Activated CD8-positive, alpha-beta memory T cell treated with anti-CD3 and anti-CD28 coated beads for 48 hours (primary cell): Measurements from ENCODE around the gene BAZ2B.
"Not testable (repeated sequence)": the region's sequence is repeated elsewhere in the genome, so short reads cannot be mapped to it uniquely, and the experiment has no call there.

Experiments used
- DNase-seq, 3 experiments: peaks; one replicate each; pipeline ENCODE4 v3.0.0-alpha.2; 2020; ENCODE audit warnings: low read depth in 2 of 3, low spot score in 2 of 3

The BAZ2B gene

DNA sequence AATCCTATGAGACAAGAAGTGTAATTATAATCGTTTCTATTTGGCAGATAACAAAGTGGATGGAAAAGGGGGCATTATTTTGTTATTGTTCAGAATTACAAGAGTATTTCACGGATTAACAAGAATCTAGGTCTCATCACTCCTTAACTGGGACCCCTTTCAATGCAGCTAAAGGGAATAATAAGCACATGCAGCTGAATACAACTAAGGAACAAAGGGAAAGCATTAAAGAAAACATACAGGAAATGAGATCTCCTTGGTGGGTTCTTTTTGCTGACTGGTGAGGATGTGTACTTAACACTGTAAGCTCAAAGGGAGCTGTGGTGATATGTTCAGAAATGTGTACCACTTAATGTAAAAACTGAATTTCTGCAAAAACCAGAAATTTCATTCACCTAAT is 189.3 kb downstream of the BAZ2B start:
- no peak for DNase-seq

DNA sequence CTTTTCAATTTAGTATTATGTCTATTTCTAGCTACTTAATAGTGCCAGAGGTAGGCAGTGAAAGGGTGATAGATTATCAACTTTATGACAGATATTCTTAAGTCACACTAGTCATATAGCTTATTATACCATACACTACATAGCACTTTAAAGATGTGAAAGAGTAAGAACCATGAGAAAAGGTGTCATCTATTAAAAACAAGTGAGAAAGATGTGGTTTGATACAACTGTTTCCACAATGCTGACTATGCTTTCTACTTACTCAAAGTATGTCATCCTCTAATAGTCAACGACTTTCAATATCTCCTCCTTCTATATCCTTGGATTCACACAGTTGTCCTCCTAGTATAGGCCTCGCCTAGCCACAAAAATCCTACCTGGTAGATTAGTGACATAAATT is 196.9 kb downstream of the BAZ2B start:
- DNase-seq, result no peak

DNA sequence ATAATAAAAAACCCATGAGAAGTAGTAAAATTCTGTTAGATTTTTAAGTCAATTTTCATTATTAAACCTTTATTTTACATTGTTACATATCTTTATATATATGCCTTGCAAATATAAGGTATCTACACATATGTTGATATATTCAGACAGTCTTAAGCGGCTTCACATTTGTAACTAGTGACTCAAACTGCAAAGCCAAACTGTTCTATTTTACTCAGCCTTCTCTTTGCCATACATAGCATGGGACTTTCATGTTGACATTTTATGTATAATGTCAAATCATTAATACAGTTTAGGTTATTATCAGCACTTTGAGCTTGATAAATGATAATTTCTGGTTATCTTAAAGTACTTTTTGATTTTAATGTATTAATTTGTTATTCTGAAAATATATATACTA is 204.9 kb downstream of the BAZ2B start:
- no peak for DNase-seq

DNA sequence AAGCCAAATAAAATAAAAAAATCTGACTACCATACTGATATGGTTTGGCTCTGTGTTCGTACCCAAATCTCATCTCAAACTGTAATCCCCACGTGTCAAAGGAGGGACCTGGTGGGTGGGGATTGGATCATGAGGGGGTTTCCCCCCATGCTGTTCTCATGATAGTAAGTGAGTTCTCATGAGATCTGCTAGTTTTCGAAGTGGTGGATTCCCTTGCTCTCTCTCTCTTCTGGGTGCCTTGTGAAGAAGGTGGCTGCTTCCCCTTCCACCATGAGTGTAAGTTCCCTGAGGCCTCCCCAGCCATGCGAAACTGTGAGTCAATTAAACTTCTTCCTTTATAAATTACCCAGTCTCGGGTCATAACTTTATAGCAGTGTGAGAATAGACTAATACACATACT is 206.1 kb downstream of the BAZ2B start:
- no peak for DNase-seq

DNA sequence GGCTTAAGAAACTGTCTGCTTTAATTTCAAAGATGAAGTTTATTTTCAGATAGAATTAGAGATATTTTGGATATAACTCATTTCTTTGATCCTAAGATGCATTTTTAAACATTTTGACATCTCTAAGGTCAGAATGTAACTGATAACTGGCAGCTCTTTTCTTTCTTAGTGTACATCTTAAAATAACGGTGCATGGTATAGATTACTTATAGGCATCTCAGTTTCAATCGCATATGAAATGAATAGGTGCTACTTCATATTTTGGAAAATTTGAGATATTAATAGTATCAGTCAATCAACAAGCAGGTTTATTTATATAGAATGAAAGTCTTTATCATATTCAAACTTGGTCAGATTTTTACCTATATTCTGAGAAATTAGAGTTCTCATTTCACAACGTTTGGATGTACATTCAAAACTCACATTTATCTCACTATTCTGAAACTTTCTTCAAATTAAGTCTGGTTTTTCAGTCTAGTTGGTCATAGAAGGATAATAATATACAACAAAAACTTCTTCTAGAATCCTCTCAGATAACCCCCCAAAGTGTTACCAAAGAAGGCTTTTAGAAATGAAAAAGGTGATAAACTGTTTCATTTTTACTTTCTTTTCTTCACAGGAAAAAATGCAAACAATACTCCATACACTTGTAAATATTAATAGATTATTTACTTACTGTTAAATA is 207.1 kb downstream of the BAZ2B start:
- no peak for DNase-seq

DNA sequence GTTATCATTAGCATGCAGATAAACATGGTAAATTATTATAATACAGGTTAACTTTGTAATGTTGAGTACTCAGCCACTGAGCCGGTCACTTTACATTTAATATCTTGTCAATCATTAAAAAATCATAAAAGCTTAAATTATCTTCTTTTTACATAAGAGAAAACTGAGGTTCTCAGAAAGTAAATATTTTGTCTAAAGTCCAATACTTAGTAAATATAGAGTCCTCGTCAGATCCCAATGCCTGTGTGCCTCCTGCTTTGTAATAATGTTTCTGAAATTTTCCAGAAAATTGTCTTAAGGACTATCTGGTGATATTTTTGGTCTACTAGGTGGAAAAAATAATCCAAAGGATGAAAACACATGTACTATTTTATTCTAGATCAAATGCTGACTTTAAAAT is 213.6 kb downstream of the BAZ2B start:
- no peak for DNase-seq

DNA sequence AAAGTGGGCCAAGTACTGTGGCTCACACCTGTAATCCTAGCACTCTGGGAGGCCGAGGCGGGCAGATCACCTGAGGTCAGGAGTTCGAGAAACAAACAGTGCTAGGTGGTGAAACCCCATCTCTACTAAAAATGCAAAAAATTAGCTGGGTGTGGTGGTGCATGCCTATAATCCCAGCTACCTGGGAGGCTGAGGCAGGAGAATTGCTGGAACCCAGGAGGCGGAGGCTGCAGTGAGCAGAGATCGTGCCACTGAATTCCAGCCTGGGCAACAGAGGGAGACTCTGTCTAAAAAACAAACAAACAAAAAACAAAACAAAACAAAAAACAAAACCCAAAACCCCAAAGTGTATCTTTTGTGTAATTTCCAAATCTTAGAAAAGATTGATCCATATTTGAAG is 214.2 kb downstream of the BAZ2B start:
- not testable (repeated sequence) for DNase-seq

DNA sequence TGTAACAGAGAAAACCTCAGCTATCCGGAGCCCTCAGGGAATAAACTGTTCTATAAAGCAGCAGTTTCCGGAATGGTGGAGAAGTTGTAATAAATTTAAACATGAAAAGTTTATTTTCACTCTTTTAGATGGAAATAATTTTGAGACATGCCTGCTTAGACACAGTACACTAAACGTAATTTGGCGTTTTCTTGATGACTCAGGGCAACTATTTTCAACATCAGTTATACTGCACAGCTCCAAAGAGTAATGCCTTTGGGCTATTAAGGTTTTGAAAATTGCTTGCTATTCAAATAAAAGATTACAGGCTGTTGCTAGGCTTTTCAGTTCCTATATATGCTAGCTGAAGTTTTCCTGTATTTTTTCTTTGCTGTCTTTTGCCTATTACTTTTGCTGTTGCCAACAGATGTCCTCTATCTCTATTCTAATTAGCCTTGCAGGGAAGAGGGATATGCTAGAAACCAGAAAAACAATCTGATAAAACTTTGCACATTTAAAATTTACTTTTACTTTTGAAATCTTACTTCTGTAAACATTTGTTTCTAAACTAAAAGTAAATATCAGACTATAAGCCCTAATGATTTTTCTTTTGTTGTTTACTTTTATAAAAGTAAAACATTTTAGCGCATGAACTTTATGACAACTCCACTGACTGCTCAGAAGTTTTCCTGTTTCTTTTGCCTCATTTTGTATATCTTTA is 216.5 kb downstream of the BAZ2B start:
- DNase-seq, result no peak

DNA sequence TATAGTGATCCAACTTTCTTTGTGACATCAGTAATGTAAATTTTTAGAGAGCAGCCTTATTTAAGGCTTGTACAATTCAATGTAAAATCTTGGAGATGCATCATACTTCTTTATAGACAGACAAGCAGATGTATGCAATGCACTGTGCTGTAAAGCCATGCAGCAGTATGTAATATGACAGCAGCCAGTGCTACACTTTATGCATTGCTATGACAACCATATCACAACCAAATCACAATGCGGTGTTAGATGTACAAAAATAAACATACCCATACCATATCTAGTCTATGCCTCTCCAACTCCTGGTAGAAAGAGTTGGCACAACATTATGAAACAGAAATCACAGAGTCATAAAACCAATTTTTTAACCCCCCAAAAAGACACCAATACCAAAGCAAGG is 219.5 kb downstream of the BAZ2B start:
- no peak for DNase-seq

DNA sequence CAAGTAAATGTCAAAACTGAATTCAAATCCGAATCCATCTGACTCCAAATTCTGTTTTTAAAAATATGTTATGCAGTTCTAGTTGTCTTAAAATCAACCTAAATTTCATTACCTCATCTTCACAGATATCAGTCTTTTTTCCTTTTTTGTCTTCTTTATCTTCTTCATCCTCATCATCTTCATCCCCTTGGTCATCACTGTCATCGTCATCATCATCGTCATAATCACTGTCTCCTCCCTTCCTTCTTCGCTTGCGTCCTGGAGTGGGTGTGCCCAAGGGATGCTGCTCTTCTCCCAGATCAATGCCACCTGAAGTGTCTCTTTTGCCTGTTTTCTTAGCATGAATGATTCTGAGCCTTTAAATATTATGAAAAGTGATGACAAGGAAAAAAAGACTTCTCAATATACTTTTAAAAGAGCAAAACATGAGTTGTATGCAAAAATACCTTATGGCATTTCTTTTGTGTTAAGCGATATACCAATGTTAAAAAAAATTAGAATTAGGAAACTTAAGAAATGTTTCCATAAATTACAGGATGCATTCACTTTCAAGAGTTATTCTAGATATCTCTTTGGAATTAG is 233.8 kb downstream of the BAZ2B start:
- DNase-seq, result no peak

DNA sequence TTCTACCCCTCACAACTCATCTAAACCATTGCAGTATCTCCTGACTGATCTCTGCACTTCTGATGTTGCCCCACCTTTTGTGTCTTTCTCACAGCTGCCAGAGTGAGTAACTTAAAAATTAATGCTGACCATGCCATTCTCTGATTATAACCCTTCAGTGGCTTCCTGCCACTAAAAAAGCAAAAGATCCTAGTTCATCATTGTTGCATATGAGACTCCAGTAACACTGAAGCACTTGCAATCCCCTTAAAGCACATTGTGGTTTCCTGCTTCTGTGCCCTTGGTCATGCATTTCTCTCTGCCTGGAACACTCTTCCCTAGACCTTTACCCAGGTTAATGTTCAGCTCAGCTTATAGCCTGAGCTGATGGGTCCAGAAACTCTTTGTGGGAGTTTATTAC is 234.8 kb downstream of the BAZ2B start:
- DNase-seq, result no peak

DNA sequence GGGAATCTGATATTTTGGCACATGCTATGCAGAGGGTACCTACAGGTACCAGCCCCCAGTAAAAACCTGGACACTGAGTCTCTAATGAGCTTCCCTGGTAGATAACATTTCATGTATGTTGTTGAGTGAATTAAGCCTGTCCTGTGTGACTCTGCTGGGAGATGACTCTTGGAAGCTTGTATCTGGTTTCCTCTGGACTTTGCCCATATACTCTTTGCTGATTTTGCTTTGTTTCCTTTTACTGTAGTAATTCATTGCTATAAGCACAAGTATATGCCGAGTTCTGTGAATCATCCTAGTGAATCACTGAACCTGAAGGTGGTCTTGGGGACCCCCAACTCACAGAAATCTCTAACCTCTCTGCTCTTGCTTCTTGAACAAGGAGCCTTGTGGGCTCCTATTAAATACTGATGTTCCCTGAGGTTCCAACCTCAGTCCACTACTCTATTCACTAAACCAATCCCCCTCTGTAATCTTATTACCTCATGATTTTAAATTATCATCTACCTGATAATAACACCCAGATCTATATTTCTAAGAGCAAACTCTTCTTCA is 235.6 kb downstream of the BAZ2B start:
- DNase-seq, result no peak

DNA sequence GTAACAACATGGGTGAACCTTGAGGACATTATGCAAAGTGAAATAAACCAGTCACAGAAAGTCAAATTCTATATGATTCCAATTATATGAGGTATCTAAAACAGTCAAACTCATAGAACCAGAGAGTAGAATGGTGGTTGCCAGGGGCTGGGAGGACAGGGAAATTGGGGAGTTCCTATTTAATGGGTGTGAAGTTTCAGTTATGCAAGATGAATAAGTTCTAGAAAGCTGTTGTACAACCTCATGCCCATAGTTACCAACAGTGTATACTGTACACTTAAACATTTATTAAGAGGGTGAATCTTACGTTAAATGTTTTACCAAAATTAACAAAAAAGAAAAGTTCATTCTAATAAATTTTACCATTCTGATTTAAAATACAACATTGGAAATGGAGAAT is 237.2 kb downstream of the BAZ2B start:
- no peak for DNase-seq

DNA sequence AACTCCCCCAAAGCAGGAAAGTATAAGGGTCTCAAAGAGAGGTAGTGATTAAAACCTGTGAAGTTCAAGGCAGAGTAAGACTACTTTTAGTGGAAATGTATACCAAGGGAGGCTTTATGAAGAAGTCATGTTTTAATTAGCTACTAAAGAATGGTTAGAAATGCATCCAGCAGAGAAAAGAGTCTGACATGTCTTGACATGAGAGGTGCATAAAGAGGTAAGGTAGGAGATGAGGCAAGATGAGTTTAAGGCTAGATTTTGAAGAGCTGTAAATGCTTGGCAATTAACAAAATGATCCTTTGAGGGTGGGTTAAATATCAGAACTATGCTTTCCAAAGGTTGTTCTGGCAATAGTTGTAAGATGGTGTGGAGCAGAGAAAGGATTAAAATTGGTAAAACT is 241.1 kb downstream of the BAZ2B start:
- no peak for DNase-seq

DNA sequence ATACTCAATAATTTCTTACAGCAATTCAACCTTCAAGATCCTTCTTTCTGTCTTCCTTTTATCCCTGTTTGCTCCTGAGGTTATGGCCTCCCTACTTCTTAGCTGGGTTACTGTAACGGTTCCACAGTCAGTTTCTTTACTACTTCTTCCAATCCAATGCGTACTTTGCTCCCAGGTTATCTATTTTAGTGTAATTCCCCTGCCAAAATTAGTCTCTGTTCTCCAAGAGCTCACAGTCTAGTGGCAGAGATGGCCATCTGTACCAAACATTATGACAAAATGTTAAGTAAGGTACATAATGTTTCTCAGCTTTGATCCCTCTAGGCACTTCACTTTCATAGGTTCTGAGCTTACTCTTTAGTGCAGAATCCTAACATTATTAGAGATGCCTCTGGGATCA is 244.8 kb downstream of the BAZ2B start:
- no peak for DNase-seq

DNA sequence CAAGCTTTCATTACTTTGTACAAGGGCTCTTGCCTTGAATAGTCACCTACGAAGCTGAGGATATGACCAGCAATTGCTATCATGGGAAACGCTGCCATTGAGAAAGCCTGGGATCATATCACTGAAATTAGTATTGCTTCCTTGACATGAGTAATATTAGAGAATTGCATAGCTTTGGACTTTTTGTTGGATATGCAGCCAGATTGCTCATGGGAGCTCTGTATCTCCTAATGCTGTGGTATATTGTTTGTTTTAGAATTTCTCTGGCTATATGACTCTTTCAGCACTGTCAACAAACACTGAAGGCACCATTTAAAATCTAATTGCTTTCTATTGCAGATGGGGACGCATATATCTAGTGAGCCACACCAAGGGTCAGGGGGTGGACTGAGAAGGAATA is 249.8 kb downstream of the BAZ2B start:
- DNase-seq, result no peak

DNA sequence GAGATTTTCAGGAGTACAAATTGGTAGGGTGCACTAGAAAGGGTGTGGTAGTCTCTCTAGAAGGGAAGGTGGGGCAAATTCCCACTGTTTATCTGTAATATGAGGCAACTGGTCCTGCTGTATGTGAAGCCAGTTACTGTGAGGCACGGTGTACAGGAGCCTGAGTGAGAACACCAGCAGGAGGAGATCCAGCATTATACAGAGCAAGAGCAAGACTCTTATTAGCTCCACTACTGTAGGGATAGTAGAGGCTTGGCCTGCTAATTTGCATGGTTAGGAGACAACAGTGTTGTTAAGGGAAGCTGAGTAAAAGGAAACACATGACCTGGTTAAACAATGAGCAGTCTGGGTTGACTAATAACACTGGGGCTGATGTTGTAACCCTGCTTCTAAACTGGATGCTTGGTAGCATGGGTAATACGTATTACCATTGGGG is 253.5 kb downstream of the BAZ2B start:
- DNase-seq, result no peak

DNA sequence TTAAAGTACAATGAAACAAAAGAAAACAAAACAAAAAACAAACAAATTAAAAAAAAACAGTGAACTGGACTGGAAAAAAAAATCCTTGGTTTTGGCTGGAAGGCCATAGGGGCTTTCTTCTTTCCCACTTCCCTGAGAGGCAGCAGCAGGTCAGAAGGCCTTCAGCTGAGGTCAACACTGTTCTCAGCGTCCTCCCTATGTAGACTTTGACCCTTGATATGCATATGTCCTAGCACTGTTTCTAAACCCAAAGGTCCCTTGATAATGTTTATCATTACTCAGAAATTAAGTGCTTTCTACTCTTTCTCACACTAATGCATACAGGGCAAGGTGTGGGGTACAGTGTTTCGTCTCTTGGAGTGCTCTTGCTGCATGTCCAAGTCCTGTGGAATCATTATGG is 254.3 kb downstream of the BAZ2B start:
- no peak for DNase-seq

DNA sequence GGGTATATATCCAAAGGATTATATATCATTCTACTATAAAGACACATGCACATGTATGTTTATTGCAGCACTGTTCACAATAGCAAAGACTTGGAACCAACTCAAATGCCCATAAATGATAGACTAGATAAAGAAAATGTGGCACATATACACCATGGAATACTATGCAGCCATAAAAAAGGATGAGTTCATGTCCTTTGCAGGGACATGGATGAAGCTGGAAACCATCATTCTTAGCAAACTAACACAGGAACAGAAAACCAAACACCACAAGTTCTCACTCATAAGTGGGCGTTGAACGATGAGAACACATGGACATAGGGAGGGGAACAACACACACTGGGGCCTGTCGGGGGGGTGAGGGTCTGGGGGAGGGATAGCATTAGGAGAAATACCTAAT is 254.7 kb downstream of the BAZ2B start:
- DNase-seq, result not testable (repeated sequence)

DNA sequence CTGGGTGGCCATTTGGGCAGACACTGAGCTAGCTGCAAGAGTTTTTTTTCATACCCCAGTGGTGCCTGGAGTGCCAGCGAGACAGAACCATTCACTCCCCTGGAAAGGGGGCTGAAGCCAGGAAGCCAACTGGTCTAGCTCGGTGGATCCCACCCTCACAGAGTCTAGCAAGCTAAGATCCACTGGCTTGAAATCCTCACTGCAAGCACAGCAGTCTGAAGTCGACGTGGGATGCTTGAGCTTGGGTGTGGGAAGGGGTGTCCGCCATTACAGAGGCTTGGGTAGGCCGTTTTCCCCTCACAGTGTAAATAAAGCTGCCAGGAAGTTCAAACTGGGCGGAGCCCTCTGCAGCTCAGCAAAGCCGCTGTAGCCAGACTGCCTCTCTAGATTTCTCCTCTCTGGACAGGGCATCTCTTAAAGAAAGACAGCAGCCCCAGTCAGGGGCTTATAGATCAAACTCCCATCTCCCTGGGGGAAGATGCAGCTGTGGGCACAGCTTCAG is 260.2 kb downstream of the BAZ2B start:
- DNase-seq, result no peak

DNA sequence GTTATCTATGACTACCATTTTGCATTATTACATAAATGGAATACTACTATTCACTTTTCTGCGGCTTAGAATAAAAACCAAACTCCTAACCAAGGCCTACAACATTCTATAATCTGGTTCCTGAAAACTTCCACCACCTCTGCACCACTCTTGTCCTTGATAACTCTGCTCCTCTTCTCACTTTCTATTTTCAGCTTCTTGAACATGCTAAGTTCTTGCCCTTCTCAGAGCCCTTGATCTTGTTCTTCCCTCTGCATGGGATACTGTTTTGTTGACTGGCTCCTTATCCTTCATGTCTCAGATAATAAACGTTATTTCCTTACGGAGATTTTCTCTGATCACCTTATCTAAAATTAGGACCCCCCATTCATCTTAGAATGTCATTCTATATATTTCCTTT is 264.4 kb downstream of the BAZ2B start:
- no peak for DNase-seq

DNA sequence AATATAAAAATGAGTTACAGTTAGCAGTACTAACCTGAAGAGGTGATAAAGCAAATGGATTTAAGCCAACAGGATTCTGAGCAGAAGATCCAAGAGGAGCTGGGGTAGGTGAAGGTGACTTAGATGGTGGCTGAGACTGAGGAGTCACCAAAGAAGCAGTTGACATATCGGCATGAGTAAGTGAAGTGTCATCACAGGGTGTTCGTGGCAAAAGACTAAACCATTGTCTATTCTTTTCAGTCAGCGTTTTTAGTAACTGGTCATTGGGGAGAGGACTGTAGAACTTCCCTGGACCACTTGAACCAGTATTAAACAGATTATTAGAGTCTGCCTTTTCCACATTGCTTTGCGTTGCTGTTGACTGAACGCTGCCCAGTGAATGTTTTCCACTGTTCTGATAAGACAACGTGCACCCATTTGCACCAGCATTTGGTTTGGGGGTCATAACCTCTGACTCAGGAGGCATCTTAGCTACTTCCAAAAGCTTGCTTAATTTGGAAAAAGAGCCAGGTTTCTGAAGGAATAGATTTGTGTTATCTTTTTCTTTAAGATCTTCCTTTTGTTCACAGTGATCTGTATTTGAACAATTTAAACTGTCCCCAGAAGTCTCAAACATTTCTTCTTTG is 266.6 kb downstream of the BAZ2B start:
- no peak for DNase-seq
